Measurements from ENCODE around the gene TMEM117.
"Not testable (repeated sequence)": the region's sequence is repeated elsewhere in the genome, so short reads cannot be mapped to it uniquely, and the experiment has no call there.

Gene TMEM117

DNA sequence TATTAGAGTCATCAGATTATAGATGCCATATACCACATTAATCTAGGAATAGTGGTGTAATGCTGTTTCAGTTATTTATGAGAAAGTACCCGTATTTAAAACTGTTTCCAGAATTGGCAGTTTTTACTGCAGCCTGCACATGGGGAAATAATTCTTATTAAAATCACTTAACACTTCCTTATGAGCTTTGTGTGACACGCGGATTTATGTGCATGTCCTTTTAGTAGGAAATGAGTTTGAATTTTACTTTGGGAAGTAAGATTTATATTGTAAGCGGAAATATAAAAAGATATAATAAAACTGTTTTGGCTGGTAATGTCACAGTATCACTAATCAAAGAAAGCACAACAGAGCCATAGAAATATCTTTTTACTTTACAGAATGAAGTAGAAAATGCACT lies 132.9 kb downstream of the TMEM117 start:
- DNase-seq, result no peak

DNA sequence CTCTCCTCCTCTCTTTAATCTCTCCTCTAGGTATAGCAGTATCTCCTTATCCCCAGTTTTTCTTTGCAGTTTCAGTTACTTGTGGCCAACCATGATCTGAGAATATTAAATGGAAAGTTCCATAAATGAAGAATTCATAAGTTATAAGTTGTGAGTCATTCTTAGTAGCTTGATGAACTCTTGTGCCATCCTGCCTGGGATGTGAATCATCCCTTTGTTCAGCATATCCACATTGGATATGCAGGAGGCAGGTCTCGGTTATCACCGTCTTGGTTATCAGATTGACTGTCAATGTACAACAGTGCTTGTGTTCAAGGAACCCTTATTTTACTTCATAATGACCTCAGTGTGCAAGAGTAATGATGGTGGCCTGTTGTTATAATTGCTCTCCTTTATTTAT lies 134.0 kb downstream of the TMEM117 start:
- DNase-seq, result no peak

DNA sequence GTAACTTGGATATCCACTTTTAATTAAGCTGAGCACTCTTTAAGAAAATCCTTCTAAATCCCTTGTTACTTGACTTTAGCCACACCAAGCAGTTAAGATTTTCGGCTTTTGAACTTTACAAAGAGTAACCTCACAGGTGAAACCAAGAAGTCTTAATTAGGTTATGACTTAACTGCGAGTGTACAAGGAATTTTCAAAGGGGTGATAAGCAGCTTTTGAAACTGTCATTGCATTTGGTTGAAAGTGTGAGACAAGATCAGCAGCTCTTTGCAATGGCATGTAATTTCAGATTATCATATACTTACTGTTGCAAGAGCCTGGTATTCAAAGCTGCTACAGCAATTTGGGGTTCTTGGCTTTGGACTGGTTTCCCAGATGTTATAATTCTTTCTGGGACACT lies 137.5 kb downstream of the TMEM117 start:
- no peak for DNase-seq

DNA sequence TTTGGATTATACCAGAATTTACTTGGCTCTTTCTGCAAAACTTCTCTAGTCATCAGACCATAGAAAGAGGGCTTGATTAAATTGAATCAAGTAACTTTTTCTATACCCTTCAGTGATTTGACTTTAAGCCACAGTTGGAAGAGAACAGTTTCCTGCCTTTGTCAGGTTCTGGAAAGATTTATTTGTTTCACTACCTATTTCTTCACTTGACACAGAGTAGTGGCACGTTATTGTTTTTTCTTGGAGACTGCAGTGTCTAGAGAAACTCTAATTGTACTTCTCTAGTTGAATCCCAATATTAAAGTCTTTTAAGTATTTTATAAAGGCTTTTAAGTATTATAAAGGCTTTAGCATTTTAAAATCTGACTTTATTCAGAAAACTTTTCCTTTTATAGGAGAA lies 138.1 kb downstream of the TMEM117 start:
- DNase-seq, result no peak

DNA sequence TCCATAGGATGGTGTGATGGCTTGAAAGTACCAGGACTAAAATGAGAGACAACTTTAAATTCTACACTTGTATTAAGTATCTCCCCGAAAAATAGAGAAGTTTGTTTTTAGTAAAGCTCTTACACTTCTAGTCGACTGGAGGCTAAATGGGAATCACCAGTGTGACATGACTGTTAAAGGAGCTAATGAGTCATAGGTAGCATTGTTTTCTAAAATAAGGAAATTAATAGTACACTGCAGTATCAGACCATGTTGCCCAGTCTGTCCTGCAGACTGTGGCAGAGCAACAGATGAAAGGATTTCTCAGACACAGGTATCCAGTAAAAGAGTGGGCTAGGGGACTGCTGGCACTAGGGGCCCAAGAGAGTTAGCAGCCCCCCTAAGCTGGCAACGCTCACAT lies 140.1 kb downstream of the TMEM117 start:
- DNase-seq, result no peak

DNA sequence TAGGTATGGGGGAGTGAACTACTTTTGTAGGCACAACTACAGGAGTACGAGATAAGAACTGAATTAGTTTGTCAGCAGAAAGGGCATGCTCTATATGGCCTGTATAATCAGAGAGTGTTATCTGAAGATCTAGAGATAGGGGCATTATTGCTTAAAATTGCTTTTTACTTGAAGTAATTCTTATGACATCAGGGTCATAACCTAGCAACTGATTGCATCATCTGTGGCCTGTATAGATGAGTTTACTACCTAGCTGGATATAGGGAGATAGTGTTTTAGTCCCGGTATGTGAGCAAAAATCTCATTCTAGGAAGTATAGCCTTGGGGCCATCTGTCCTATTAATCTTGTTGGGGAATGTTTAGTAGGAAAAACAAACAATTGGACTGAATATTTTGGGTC lies 142.7 kb downstream of the TMEM117 start:
- no peak for DNase-seq

DNA sequence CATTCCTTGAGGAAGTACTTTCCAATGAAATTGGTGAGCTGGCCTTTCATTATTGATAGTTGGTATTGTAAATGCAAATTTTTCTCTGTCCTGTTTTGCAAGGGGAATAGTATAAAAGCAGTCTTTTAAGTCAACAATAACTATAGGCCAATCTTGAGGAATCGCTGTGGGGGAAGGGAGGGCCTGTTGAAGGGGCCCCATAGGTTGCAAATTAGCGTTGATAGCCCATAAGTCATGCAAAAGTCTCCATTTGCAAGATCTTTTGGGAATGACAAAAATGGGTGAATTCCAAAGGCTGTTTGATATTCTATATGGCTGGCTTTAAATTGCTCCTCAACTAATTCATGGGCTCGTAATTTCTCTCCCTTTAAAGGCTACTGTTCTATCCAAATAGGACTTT lies 143.6 kb downstream of the TMEM117 start:
- no peak for DNase-seq

DNA sequence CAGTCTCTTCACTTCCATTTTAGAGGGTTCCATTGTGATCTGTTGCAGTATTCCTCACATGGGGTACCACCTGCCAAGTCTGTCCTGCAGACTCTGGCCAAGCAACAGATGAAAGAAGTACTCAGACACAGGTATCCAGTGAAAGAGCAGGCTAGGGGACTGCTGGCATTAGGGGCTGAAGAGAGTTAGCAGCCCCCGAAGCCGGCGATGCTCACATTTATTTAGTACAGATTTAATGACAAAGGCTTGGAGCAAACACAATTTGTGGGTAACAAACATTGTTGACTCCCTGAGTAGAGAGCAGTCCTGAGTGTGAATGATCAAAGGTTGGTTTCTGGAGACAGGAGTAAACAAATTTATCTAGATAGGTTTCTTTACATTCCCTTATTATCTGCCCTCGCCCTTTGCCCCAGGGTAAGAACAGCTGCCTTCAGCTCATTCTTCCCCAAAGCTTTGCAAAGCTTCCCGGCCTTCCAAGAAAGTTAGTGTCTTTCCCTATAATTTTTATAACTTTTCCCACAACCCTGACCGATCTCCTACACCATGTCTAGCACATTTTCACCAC lies 144.8 kb downstream of the TMEM117 start:
- DNase-seq, result no peak

DNA sequence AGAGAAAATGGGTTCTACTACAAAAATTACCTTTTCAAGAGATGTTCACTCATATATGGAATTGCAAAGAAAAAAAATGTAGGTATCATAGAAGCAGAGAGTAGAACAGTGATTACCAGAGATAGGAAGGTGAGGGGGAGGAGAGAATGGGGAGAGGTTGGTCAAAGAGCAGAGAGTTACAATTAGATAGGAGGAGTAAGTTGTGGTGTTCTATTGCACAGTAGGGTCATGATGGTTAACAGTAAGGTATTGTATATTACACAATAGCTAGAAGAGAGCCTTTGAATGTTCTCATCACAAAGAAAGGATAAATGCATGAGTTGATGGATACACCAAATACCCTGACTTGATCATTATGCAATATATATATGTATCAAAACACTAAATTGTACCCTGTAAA lies 145.8 kb downstream of the TMEM117 start:
- no peak for DNase-seq

DNA sequence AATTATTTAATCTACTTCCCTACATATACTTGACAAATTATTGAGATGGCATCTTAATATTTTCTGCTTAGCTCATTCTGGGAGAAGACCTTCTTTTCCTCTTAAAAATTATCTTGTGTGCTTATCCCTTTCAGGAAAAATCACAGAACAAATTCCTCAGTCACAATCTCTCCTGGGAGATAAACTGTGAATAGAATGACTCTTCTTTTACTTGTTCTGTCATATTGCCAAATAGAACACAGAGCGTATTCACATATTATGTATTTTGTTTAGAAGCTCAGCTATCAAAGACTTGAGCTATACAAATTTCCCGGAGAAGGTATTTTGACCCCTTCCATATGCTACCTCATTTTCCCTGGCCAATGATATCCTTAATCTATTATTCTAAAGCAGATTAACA lies 146.7 kb downstream of the TMEM117 start:
- no peak for DNase-seq

DNA sequence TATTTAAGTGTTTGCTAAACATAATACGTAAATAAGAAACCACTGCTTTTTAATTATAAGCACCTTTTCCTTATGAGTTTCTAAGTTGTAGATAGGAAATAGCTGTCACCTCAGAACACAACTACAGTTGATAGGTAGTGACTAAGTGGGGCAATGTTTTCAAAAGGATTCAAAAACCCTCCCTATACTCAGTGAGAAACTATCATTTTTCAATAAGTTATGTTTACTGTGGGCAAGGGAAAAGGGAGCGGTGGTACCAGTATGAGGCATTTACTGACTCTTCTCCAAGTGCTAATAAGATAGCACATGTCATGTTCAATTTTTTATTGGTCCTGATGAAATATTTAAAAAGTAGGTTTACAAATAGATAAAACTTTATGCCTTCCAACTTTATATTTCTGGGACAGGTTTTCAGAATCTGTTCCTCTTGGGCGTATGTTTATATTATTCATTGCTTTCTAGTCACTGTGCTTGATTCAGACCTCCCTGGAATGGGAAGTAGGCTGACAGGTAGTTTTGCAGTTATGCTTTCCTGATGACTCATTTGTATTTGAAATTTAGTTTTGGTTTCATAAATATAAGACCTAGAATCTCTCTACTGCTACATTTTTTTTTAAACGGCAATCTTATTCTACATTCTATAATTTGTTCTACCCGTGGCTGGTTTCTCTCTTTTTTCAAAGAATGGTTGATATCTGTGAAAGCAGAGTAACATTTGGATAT lies 153.1 kb downstream of the TMEM117 start:
- no peak for DNase-seq

DNA sequence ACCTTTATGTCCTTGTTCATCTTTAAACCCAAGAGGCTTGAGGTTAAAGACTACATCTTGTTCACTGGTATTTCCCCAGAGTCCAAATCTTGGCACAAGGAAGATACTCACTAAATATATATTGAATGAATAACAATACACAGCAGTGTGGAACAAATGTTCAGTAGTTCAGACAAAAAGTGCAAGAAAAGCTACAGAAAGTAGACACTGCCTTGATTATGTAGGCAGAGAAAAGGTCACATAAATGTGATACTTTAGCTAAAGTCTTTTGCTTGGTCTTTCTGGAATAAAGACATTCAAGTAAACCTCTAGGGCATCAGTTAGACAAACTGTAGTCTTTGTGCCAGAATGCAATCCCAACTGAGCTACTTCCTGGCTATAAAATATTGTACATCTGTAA lies 157.0 kb downstream of the TMEM117 start:
- DNase-seq, result no peak

DNA sequence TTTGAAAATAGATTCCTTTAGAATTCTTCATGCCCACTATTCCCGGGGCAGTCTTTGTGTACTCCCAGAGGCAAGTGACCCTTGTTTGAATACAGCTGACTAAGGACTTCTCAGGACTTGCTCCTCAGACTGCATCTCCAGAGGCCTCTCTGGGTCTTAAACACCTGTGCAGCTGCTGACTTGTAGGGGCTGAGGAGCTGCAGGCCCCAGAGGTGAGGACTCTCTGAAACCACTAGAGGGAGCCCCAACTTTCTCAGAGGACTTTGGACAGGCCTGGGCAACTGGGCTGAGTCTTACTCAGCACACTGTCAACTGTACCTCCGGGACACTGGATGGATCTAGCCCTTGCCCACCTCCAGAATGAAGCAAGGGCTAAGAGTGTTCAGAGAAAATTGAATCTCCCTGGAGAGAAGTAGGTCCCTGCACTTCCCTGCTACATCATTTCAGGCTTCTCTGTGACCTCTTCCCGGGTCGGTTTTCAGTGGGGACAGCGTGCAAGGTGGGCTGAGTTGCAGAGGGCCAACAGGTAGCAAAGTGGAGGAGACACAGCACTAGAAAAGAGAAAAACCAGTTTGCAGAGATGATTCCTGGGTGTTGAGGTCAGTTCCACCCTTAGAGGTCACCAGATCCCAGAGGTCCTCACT lies 164.6 kb downstream of the TMEM117 start:
- peak; percentile 46 to 78 for DNase-seq

DNA sequence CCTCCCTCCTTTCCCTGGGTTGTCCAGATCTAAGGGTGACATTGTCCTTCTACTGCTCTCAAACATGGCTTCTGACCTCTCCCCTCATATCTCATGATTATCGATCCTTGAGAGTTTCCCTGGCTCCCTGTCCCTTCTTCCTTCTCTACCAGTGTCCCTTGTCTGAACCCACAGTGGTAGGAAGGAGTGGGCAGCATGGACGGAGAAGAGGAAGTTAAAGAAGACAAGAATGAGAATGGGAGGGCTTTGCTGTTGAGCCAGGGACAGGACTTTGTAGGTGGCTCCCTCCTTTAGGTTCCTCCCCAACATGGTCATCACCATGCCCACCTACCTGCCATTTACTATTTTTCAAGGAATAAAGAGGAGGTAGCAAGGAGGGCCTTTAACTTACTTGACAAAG lies 166.7 kb downstream of the TMEM117 start:
- DNase-seq, result no peak

DNA sequence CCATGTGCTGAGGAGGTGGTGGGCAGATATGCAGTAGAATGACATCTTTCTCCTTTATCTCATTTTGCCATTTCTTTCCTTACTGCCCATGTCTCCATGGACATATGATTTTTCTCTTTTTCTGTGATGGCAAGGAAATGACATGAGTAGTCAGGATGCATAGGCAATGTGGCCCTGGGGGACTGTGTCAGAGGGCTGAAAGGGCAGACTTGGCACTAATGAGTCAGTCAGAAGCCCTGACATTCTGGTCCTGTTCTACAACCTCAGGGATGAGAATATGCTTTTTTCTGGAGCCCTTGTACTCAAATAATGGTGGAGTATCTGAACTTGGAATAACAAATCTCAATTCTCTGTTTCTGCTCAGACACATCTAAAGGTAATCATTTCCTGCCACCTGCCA lies 167.8 kb downstream of the TMEM117 start:
- no peak for DNase-seq

DNA sequence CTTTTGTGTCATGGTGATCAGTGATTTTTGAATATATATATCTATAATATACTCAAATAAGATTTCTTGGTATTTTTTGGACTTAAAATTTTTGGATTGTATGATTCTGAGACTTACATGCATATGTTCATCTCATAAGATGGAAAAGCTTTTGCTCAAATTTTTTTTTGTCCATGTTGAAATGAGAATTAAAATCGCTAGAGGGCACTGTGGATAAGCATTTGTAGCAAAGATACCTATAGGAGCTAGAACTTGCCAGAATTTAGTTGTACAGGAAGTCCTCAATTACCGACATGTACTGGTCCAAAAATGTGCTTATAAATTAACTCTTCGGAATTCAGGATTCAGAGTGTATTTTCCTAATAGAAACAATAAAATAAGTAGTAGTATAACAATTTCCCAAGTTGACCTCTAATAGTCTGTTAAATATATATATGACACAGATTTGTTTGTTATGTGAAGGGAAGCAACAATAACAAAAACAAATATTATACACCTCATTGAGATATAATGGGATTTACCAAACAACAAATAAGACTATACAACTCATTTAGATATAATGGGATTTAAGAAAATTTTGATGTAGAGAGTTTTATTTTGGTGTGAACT lies 179.6 kb downstream of the TMEM117 start:
- peak; percentile 36 to 76 for DNase-seq

DNA sequence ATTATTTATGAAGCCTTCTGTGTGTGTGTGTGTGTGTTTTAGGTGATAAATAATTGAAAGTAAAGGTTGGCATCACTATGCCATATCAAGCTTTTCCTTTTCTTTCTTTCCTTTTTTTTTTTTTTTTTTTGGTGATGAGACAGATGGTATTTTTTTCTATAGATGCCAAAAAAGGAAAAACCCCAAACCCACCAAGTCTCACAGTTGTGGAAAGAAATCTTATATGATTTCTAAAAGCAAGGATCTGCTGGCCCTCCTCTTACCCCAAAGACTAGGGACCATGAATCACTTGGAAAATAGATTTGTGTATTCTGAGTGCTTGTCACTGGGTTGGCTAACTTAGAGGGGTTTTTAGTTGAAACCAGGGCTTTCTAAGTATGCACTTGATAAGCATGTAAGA lies 181.3 kb downstream of the TMEM117 start:
- no peak for DNase-seq

DNA sequence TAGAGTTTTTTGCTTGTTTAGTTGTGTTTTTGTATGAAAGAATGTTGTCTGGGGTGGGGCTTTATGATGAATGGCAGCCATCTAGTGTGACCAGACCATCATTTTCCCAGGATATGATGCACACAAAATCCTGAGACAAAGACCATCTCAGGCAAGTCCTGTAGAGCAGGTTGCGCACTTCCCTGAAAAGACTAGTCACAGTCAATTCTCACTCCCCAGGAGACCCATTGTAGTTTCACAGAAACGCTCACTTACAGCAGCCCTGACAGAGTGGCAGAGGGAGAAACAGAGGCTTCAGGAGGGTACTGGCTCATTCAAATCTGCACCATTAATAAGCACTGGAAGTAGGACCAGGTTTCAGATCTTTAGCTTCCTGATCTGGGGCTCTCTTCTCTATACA lies 183.2 kb downstream of the TMEM117 start:
- no peak for DNase-seq

DNA sequence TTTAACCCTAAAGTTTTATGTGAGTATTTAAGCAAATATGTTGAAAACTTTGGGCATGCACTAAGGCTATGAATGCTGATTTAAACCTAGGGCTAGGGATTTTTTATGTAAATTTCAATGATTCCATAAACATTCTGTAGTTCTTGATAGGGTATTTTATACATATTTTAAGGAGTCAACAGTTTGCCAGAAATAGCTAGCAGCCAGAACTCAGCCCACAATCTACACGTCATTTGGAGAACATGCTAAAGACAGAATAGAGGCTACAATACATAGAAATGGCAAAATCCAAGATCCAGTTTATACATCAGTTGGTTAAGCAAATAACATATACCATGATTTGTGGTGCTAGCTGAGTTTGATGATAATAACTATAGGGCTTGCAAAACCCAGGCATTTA lies 184.7 kb downstream of the TMEM117 start:
- no peak for DNase-seq

DNA sequence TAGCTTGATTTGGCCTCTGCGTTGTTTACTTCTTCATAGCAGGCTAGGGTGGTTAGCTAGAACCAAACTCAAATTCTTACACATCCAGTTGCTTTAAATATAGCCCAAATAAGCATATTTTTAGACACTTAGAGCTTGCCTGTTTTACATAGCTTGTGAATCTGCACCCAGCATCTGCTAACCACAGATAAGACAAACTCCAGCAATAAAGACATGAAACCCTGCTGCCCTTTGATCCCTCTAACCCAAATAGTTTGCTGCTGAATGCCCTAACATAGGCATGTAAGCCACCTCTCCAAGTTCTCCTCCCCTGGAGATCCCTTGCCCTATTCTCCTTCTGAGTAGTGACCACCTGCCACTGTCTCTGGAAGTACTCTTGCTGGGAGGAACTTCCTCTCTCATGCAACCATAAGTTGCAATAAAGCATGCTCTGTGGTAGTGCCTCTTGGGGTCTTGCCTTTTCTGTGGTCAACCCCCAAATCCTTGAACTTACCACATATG lies 185.6 kb downstream of the TMEM117 start:
- no peak for DNase-seq

DNA sequence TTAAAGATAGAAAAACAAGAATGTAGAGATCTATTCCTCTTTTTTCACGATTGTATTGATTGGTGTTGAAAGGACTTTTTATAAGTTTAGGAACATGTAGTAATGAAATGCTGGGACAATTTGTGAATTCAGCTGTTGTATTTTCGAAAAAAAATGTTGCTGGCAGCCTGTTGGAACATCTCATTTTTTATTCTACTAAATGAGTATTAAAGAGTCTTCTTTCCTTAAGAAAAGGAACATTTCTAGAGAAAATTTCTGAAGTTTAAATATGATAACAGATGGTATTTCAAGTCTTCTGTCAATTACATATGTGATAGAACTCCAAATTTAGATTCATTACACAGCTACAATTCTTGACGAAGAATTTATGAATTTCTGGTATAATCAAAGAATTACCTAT lies 189.6 kb downstream of the TMEM117 start:
- DNase-seq, result no peak

DNA sequence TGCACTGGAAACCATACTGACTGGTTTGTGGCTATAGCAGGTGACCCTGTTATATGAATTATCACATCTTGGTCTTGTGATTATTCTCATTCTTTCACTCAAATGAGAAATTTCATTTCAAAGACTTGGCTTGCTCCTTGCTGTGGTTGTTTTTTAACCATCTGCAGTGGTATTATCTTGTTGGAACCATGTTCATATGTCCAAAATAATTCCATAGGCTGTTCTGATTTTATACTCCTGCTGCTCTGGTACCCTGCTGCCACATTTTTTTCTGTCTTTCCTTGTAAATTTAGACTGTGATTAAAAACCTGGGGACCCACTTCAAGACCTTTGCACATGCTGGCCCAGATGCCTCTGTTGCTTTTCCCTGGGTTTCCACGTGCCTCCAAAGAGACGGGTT lies 190.2 kb downstream of the TMEM117 start:
- DNase-seq, result no peak

DNA sequence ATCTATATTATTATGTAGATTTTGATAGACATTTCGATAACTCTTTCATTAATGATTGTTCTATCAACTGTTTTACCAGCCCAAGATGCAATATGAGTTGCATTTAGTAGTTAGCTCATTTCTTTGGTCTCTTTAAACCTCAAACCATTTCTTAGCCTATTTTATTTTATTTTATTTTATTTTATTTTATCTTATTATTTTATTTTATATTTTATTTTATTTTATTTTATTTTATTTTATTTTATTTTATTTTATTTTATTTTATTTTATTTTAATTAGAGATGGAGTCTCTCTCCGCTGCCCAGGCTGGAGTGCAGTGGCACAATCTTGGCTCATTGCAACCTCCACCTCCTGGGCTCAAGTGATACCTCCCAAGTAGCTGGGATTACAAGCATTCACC lies 191.0 kb downstream of the TMEM117 start:
- DNase-seq, result not testable (repeated sequence)

DNA sequence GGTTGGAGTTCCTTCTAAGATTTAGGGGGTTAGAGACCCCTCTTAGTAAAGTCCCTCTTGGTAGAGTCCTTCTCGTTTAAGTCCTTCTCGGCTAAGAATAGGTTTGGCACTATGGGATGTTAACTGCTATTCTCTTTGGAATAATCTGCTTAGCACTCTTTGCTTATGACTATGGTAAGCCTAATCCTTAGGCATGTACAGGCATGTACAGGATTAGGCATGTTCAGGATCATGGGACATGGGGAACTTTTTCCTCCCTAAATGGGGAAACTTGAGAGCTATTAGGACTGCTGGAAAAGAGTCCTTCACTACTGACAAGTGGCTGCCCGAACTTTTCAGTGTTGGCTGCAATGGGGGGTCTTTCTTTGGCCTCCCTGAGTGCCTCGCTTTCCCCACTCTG lies 193.3 kb downstream of the TMEM117 start:
- no peak for DNase-seq
